Muscle of leg (tissue), 11 donors: Measurements from ENCODE around the gene ANKRD53. TPM values are rescaled to one million over a fixed set of nuclear protein-coding genes. Genes with fewer than 3 reads are reported as not detected.

Experiments used
- DNase-seq: peaks from one replicate; pipeline ENCODE4 v3.0.0; 2013
- H3K27ac ChIP-seq: one replicate; pipeline ENCODE4 v1.5.1; 2013; ENCODE audit warnings: mild to moderate bottlenecking, low read length, control low read depth
- H3K27me3 ChIP-seq: one replicate; pipeline ENCODE4 v1.6.1; 2013; ENCODE audit warnings: low read length; ENCODE audit not compliant: control insufficient read depth, insufficient read depth
- H3K36me3 ChIP-seq: one replicate; pipeline ENCODE4 v1.6.1; 2013; ENCODE audit warnings: low read length; ENCODE audit not compliant: control insufficient read depth, insufficient read depth
- H3K4me1 ChIP-seq: one replicate; pipeline ENCODE4 v1.6.1; 2013; ENCODE audit warnings: low read length; ENCODE audit not compliant: control insufficient read depth, insufficient read depth
- H3K4me3 ChIP-seq: one replicate; pipeline ENCODE4 v1.5.1; 2013; ENCODE audit warnings: low read length, control low read depth
- H3K9me3 ChIP-seq: replicated peaks from 2 replicates; pipeline ENCODE4 v1.6.1; 2013; ENCODE audit warnings: low read depth, low read length; ENCODE audit not compliant: control insufficient read depth
- WGBS: methylation state at CpG from one replicate; pipeline ENCODE4 v1.1.5; 2013; ENCODE audit warnings: missing lambda C conversion rate; ENCODE audit not compliant: insufficient coverage; 5-methylcytosine and 5-hydroxymethylcytosine counted together
- polyA plus RNA-seq, 8 donors: library from polyadenylated mRNA; unstranded; fragments of 120-200 nt; gene quantifications; one replicate each; pipeline versions ENCODE4 v1.2.1 to v1.2.3, GENCODE V29; 2013; ENCODE audit warnings: inconsistent platforms in 1 of 8, low replicate concordance in 1 of 8; ENCODE audit not compliant: insufficient read length in 8 of 8, insufficient read depth in 1 of 8
- total RNA-seq: library from RNA; stranded (reverse); fragments of 120-200 nt; gene quantifications from one replicate; pipeline ENCODE4 v1.2.4, GENCODE V29; 2013

Gene ANKRD53
- total and polyA plus RNA-seq, 9 donors = 0.72 to 2.0 (median 1.1) TPM

DNA sequence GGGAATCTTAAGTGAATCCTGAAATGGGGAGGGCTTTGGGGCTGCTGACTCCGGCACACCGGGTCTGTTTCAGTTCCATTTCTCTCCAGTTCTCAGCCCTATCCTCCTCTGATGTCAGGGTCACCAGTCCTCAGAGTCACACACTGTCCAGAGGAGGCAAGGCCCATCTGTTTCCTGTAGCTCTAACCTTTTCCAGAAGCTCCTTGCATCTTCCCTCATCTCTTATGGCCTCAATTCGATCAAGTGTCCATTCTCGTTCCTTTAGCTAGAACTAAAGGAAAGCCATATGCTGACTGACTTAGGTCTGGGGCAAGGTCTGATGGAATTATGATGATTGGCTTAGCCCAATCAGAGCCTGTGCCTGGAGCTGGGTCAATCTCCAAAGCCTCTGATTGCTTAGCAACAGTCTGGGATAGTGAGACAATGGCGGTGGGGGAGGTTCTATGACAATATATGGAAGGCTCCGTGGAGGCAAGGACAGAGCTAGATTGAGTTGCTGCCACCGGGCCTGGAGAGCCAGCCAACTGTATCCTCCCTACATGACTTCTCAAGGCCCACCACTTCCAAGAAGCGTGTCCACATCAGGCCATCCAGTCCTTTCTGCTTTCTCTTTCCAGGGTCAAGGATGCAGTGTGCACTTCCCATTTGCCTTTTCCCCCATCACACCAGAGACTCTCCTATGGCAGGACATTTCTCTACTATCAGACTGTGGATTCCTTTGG is 5.2 kb downstream of the ANKRD53 start:
- no peaks in the 10 kb centered on the region for H3K9me3 ChIP-seq
- H3K27ac ChIP-seq = no peak overlapping the region
- H3K36me3 ChIP-seq = peaks cover 31% of the 10 kb centered on the region
- peaks cover 14% of the 10 kb centered on the region for H3K4me1 ChIP-seq
- no peak for DNase-seq
- 88% methylated on average over 5 of the region's 8 CpGs for WGBS
- no peak overlapping the region for H3K4me3 ChIP-seq
- H3K27me3 ChIP-seq = no peaks in the 10 kb centered on the region

- no peaks in the 10 kb centered on the region for H3K27me3 ChIP-seq
- H3K9me3 ChIP-seq = no peaks in the 10 kb centered on the region
- H3K36me3 ChIP-seq = peaks cover 36% of the 10 kb centered on the region
- peaks cover 10% of the 10 kb centered on the region for H3K4me1 ChIP-seq
- no peak overlapping the region for H3K4me3 ChIP-seq
- no peak overlapping the region for H3K27ac ChIP-seq
- DNase-seq = no peak
- WGBS = 92% methylated on average over 3 of the region's 3 CpGs
These were observed 5.8 kb downstream of the ANKRD53 start for GRCh38 chr2:70984228-70984575.

DNA sequence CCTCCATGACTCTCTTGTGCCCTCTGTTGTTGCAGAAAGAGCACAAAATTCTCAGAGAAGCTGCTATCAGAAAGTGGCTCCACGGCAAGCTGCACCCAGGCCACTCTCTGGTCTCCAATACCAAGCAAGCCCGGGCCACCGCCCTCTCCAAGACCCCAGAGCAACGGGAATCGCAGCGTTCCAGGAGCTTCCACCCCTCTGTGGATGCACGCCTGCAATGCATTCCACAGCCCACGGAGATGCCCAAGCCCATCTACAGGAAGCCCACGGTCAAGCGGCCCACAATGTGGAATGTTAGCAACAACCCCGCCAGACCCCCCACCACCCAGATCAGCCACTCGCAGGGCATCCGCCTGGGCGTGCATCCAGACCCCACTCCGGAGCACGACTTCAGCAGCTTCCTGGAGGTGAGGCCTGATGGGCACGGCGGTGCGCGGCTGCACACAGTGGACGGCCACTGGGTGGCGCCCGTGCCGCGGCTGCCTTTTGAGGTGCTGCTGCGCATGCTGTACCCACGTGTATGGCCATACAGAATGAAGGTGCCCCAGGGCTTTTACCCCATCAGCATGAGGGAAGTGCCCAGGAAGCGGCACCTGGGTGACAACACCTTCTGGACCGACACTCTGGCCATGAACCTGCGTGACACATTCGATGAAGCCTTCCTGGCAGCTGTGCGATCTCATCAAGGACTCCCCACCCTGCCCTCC is 6.3 kb downstream of the ANKRD53 start:
- WGBS = 28% methylated on average over 28 of the region's 32 CpGs
- H3K4me1 ChIP-seq = peaks cover 9% of the 10 kb centered on the region
- no peaks in the 10 kb centered on the region for H3K9me3 ChIP-seq
- no peak overlapping the region for H3K27ac ChIP-seq
- DNase-seq = peak; percentile 20
- peaks cover 40% of the 10 kb centered on the region for H3K36me3 ChIP-seq
- H3K27me3 ChIP-seq = no peaks in the 10 kb centered on the region
- H3K4me3 ChIP-seq = no peak overlapping the region

DNA sequence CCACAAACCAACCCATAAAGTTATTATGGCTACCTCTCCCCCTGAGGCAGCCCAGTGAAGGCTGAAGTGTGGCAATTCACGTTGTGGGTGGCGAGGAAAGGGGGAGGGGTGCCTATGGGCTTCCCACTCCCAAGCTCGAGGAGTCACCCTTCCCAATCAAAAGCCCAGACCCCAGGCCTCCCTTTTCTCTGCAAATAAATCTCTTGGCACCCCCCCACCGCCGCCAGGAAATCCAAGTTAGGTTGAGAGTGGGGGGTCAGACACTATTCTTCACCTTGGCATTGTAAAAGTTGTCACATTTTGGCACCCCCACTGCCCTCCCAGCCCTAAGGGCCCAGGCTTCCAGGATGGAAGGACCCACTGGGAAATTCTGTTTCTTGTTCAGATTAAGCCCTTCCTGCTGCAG is 6.9 kb downstream of the ANKRD53 start:
- H3K36me3 ChIP-seq = peaks cover 46% of the 10 kb centered on the region
- H3K9me3 ChIP-seq = no peaks in the 10 kb centered on the region
- WGBS = no CpG with 5 or more reads among the region's 5 CpGs
- H3K27me3 ChIP-seq = no peaks in the 10 kb centered on the region
- no peak overlapping the region for H3K27ac ChIP-seq
- H3K4me1 ChIP-seq = peaks cover 9% of the 10 kb centered on the region
- no peak for DNase-seq
- no peak overlapping the region for H3K4me3 ChIP-seq

- no peak for DNase-seq
- Histone ChIP-seq H3K27ac (no peak overlapping the region), H3K36me3 (peaks cover 52% of the 10 kb centered on the region), H3K4me1 (peaks cover 9% of the 10 kb centered on the region), H3K27me3 (no peaks in the 10 kb centered on the region), H3K4me3 (no peak overlapping the region), H3K9me3 (no peaks in the 10 kb centered on the region)
- WGBS = 83% methylated on average over 1 of the region's 1 CpG
These were observed 7.5 kb downstream of the ANKRD53 start for GRCh38 chr2:70985956-70986355.

DNA sequence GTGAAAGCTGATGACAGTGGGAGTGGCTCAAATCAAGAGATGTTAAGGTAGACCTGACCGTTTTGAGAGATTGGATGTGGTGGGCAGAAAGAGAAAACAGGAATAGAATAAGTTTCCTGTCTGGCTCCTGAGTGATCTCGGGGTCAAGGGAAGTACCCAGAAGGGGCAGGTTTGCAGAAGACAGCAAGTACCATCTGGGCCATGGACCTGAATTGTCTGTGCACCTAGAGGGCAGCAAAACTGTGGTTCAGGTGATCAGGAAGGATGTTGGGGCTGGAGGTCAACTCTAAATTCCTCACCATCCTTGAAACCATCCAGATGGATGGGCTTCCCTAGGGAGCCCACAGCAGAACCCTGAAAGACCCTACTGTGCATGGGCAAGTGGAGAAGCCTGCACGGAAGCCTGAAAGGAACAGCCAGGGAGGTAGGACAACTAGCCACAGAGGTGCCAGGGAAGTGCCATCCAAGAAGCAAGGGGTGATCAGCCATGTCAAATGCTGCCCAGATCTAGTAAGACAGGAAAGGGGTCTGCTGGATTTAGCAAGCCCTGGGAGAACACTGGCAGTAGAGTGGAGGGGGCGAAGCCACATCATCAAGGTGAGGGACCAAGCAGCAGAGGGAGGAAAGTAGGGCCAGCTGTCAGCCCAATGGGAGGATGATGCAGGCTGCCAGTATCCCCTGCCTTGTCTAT is 8.2 kb downstream of the ANKRD53 start:
- DNase-seq = no peak
- peaks cover 9% of the 10 kb centered on the region for H3K4me1 ChIP-seq
- H3K27me3 ChIP-seq = no peaks in the 10 kb centered on the region
- WGBS = 88% methylated on average over 4 of the region's 4 CpGs
- no peak overlapping the region for H3K4me3 ChIP-seq
- H3K27ac ChIP-seq = no peak overlapping the region
- H3K36me3 ChIP-seq = peaks cover 59% of the 10 kb centered on the region
- no peaks in the 10 kb centered on the region for H3K9me3 ChIP-seq

- Histone ChIP-seq H3K9me3 (no peaks in the 10 kb centered on the region), H3K4me3 (no peak overlapping the region), H3K27me3 (no peaks in the 10 kb centered on the region), H3K4me1 (peaks cover 9% of the 10 kb centered on the region), H3K36me3 (peaks cover 61% of the 10 kb centered on the region), H3K27ac (no peak overlapping the region)
- no peak for DNase-seq
- WGBS = 55% methylated on average over 1 of the region's 1 CpG
These were observed 9.0 kb downstream of the ANKRD53 start for GRCh38 chr2:70987386-70987785.

DNA sequence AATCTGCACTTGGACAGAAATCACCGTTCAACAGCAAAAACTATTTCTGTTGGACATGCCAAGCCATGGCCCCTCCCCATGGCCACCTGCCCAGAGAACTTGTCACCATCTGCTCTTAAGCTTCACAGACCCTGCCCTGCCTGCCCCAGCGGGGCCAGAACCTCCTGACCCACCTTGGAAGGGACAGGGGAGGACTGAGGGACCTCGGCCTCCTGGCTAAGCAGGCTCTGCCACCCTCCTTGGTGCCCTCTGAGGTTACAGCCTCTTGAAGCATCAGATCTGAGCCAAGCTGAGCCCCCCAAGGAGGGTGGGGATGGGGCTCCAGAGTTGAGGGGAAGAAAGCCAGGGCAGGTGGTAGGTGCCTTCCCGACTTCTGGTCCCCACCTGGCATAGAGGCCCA is 9.7 kb downstream of the ANKRD53 start:
- H3K4me3 ChIP-seq = no peak overlapping the region
- peak; percentile 59 for DNase-seq
- H3K27me3 ChIP-seq = no peaks in the 10 kb centered on the region
- peaks cover 13% of the 10 kb centered on the region for H3K4me1 ChIP-seq
- 0% methylated on average over 1 of the region's 4 CpGs for WGBS
- H3K36me3 ChIP-seq = peaks cover 64% of the 10 kb centered on the region
- H3K27ac ChIP-seq = no peak overlapping the region
- H3K9me3 ChIP-seq = no peaks in the 10 kb centered on the region

DNA sequence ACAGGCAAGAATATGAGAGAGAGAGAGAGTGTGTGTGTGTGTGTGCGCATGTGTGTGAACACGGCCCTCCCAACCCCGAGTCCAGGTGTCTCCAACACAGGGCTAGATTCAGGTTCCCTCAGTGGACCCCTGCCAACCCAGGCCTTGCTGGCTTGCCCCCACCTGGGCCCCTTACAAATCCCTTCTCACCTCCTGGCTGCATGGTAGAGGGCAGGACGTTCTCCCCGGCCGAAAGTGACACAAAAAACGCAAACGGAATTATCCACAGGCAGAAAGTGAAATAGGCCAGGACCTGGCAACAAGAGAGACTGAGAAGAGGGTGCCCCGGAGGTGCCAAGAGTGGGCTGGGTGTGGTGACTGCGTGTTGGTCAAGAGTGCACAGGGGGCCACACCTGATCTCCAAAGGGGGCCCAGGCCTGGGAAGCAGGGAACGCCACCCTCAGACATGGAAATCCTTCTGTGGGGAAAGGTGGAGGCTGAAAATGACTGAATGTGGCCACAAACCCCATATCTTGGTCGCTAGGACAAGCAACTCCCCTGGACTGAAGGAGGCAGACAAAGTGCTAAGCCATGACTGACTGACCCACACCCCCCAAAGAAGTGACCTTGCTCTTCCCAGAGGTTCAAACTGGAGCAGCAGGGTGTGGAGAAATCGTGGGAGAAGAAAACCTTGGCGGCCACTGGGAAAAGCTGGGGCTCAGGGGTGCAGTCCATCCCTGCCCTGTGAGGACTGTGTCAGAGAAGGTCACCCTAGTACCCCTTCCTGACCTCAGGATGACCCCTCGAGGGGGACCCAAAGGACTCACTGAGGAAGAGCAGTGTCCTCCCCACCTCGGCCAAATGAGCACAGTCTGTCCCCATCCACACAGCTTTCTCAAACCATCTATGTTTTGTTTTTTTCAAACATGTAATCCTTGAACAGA is 10.6 kb downstream of the ANKRD53 start:
- Histone ChIP-seq H3K36me3 (peaks cover 67% of the 10 kb centered on the region), H3K4me1 (peaks cover 22% of the 10 kb centered on the region)

More for the DNA sequence above, 10.6 kb downstream of the ANKRD53 start:
- no peak overlapping the region for H3K27ac ChIP-seq
- 90% methylated on average over 10 of the region's 16 CpGs for WGBS
- no peak for DNase-seq
- H3K4me3 ChIP-seq = no peak overlapping the region
- no peaks in the 10 kb centered on the region for H3K27me3 ChIP-seq
- no peaks in the 10 kb centered on the region for H3K9me3 ChIP-seq
